Astrocyte of the spinal cord (primary cell): ENCODE results near the gene PTCD1.
A peak's percentile ranks its signal among the peaks of the same experiment; 100 is the strongest.

Experiments
- DNase-seq: peaks from one replicate; pipeline ENCODE4 v3.0.0; 2011; ENCODE audit warnings: low read depth, low spot score
- H3K4me3 ChIP-seq: 2 replicates; pipeline ENCODE4 v1.5.1; 2011; ENCODE audit warnings: low read depth, mild to moderate bottlenecking, low read length, moderate library complexity
- in situ Hi-C: cut with HindIII; loops from 2 replicates; pipeline ENCODE4 v1.10.0; 2017; ENCODE audit warnings: low sequenced_read_pairs
- TF ChIP-seq, protein P1 (sequence below): IDR thresholded peaks from 2 replicates; pipeline ENCODE4 v1.5.1; 2012; ENCODE audit warnings: low read depth, mild to moderate bottlenecking, low read length, inconsistent platforms

PTCD1 gene, protein sequence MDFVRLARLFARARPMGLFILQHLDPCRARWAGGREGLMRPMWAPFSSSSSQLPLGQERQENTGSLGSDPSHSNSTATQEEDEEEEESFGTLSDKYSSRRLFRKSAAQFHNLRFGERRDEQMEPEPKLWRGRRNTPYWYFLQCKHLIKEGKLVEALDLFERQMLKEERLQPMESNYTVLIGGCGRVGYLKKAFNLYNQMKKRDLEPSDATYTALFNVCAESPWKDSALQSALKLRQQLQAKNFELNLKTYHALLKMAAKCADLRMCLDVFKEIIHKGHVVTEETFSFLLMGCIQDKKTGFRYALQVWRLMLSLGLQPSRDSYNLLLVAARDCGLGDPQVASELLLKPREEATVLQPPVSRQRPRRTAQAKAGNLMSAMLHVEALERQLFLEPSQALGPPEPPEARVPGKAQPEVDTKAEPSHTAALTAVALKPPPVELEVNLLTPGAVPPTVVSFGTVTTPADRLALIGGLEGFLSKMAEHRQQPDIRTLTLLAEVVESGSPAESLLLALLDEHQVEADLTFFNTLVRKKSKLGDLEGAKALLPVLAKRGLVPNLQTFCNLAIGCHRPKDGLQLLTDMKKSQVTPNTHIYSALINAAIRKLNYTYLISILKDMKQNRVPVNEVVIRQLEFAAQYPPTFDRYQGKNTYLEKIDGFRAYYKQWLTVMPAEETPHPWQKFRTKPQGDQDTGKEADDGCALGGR

DNA sequence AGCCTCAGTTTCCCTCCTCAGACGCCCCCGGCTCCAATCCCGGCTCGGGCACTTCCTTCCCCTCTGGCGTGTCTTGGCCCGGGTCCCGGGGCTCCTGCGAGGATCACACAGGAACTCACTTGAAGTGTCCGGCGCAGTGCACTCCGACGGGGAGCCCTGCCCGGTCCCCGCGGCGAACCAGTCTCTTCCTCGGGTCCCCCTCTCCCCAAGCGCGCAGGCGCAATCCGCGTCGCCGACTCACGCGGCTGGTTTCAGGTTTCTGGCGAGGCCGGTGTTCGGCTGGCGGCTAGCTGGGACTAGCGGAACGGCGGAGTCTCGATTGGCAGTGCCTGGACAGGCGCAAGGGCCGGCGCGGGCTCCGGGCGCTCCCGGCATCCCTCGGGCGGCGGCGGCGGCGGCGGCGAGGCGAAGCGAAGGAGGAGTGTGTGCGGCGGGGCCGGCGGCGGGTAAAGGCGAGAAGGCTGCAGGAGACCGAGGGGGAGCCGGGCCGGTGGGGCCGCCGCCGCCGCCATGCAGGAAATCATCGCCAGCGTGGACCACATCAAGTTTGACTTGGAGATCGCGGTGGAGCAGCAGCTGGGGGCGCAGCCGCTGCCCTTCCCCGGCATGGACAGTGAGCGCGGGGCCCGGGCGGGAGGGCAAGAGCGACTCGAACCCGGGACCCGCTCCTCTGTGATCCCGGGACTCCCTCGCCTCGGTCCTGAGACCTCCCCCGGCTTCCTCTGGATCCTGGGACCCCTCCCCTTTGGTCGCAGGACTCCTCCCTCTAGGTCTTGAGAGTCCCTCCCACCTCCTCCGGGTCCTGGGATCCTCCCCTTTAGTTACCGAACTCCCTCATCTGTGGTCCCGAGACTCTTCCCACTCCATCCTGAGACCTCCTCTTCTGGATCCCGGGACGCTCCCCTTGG, at the start of gene PTCD1, which contains the start of gene CPSF4:
PTCD1 (minus strand) TSS at position 226 of the 908 bp plus-strand sequence. CDS start 3,556 bp downstream, outside the sequence.
CPSF4 (plus strand) TSS at position 371 of the 908 bp plus-strand sequence; CDS start at position 511, 140 bp downstream.
- DNase-seq = peak; percentile 95
- peak within 1 kb of the TSS; percentile 96 for H3K4me3 ChIP-seq
- TF ChIP-seq, protein P1, sequence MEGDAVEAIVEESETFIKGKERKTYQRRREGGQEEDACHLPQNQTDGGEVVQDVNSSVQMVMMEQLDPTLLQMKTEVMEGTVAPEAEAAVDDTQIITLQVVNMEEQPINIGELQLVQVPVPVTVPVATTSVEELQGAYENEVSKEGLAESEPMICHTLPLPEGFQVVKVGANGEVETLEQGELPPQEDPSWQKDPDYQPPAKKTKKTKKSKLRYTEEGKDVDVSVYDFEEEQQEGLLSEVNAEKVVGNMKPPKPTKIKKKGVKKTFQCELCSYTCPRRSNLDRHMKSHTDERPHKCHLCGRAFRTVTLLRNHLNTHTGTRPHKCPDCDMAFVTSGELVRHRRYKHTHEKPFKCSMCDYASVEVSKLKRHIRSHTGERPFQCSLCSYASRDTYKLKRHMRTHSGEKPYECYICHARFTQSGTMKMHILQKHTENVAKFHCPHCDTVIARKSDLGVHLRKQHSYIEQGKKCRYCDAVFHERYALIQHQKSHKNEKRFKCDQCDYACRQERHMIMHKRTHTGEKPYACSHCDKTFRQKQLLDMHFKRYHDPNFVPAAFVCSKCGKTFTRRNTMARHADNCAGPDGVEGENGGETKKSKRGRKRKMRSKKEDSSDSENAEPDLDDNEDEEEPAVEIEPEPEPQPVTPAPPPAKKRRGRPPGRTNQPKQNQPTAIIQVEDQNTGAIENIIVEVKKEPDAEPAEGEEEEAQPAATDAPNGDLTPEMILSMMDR = no peak
- in situ Hi-C loops = no loop called here

DNA sequence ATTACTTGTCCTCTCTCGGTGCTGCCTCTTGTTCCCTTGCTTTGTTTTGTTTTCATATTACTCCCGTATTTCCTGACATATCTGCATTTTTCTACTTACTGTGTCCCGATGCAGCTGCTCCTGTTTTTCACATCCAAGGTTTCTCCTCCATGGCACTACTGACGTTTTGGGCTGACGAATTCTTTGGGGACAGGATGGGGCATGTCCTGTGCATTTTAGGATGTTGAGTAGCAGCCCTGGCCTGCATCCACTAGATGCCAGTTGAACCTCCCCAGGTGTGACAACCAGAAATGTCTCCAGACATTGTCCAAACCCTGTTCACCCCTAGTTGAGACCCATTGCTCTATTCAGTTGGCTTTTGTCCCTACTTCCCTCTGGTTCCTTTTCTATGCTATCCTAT, 46.5 kb upstream of the PTCD1 start:
- in situ Hi-C loops = no loop called here
- H3K4me3 ChIP-seq = no peak overlapping the region
- TF ChIP-seq, protein P1 = no peak
- DNase-seq = no peak

DNA sequence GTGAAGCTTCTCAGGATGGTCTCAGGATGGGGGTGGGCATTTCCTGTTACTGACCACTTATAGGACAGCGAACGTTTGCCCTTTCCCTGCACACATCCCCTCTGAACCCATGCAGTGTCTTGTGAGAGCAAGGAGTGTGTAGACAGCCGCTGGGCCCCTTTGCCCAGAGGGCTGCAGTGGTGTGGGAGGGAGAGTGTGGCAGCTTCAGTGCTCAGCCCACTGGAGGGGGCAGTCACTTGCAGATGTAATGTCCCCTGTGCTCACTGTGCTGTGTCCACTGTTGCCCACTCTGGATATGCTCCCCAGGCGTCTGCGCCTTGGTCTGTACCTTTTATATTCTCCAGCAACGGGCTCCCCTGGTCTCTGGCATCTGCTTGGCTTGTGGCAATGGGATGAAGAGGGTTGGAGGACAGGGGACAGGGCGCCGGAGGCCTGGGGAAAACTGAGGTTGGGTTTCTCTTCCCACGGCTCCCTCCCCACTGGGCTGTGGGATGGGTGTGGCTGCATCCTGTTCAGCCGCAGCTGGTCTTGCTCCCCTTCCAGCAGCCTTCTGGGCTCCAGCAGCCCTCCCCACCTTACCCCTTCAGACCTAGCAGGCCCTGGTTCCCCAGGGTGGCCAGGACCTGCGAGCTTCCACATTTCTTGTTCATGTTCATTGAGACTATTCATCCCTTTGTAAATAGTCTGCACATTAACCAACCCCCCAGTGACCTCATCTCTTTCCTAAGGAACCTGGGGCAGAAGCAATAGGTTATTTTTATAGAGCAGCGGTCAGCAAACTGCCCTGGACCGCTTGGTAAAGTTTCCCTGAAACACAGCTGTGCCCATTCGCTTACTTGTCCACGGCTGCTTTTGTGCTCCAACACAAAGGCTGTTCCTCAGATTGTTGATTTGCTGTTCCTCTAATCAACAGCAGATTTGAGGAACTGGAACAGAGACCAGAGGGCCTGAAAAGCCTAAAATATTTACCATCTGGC, 40.2 kb upstream of the PTCD1 start:
- TF ChIP-seq, protein P1 = no peak
- H3K4me3 ChIP-seq = no peak overlapping the region
- in situ Hi-C loops = no loop called here
- DNase-seq = no peak

DNA sequence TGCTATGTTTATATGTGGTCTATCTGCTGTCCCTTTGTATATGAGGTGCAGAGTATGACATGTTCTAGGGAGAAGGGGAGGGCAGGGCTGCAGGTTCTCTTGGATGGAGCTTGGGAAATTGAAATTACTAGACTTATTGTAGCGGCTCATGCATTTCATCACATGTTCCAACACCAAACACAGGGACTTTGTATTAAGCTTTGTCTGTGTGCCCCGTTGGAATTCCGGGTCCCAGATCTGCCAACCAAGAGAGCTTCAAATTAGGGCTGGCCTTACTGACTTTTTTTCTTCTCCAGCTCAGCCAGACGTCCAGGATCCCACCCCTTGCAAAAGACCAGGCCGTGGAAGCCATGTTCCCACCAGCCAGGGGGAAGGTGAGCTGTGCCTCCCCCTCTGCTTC, 37.5 kb upstream of the PTCD1 start:
- no peak for DNase-seq
- in situ Hi-C loops = no loop called here
- TF ChIP-seq, protein P1 = no peak
- no peak overlapping the region for H3K4me3 ChIP-seq

DNA sequence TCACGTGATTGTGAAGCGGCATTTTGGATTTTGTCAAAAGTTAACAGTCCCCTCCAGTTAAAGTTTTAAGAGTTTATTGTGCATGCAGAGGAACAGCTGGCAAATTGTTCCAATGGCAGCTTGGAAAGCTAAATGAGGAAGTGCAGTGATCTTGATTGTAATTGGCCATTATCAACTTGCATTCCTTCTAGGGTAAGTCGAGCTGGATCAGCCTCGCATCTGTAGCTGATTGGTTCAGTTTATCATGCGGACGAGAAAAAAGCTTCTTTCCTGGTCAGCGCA, 34.7 kb upstream of the PTCD1 start:
- H3K4me3 ChIP-seq = peak overlapping the region; percentile 91
- DNase-seq = peak; percentile 75
- in situ Hi-C loops = no loop called here
- TF ChIP-seq, protein P1 = no peak
